Prostate gland (tissue), 2 donors: ENCODE data around the gene FMNL3.

Experiments used
- CTCF ChIP-seq, 4 experiments: fragments of 200-600 bp in 2 of 4; fragments of 450-650 bp in 2 of 4; sonication (generic) in 2 of 4; IDR thresholded peaks; 1 replicate in 3 of 4; 2 replicates in 1 of 4; pipeline ENCODE4 v1.5.1; 2016 to 2019; ENCODE audit warnings: antibody characterized with exemption in 4 of 4, mild to moderate bottlenecking in 2 of 4, moderate library complexity in 2 of 4
- POLR2A ChIP-seq: fragments of 450-650 bp; IDR thresholded peaks from one replicate; pipeline ENCODE4 v1.6.1; 2016; ENCODE audit warnings: antibody characterized with exemption, mild to moderate bottlenecking
- POLR2AphosphoS5 ChIP-seq: sonication (generic); formaldehyde crosslinking; IDR thresholded peaks from one replicate; pipeline ENCODE4 v1.6.1; 2017; ENCODE audit warnings: antibody characterized with exemption

GRCh38 chr12:49733219-49734017, 26.2 kb upstream of the FMNL3 start:
- TF ChIP-seq CTCF (IDR thresholded peaks at IDR 0.05), result no peak
- no peak for TF ChIP-seq POLR2A
- TF ChIP-seq POLR2AphosphoS5, result no peak
